OCI-LY3 (cell line): ENCODE measurements around the gene CD200R1.

Experiments used
- EZH2phosphoT487 ChIP-seq: fragments of 200-600 bp; shearing (Covaris generic); IDR thresholded peaks from 2 replicates; pipeline ENCODE4 v1.6.1; 2018; ENCODE audit warnings: antibody characterized with exemption, mixed run types, low read depth
- TF ChIP-seq, protein P1 (sequence below): fragments of 200-600, 300-600 bp; sonication (generic); IDR thresholded peaks from 2 replicates; pipeline ENCODE4 v1.5.1; 2014; ENCODE audit warnings: antibody characterized with exemption, low read length, low read depth

DNA sequence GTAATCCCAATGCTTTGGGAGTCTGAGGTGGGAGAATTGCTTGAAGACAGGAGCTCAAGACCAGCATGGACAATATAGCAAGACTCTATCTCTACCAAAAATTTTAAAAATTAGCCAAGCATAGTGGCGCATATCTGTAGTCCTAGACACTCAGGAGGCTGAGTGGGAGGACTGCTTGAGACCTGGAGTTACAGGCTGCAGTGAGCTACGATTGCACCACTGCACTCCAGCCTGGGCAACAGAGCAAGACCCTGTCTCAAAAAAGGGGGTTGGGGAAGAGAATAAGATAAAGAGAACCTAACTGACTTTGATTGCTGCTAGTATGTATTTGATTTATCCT is 755 bp downstream of the CD200R1 start:
- TF ChIP-seq, protein P1, sequence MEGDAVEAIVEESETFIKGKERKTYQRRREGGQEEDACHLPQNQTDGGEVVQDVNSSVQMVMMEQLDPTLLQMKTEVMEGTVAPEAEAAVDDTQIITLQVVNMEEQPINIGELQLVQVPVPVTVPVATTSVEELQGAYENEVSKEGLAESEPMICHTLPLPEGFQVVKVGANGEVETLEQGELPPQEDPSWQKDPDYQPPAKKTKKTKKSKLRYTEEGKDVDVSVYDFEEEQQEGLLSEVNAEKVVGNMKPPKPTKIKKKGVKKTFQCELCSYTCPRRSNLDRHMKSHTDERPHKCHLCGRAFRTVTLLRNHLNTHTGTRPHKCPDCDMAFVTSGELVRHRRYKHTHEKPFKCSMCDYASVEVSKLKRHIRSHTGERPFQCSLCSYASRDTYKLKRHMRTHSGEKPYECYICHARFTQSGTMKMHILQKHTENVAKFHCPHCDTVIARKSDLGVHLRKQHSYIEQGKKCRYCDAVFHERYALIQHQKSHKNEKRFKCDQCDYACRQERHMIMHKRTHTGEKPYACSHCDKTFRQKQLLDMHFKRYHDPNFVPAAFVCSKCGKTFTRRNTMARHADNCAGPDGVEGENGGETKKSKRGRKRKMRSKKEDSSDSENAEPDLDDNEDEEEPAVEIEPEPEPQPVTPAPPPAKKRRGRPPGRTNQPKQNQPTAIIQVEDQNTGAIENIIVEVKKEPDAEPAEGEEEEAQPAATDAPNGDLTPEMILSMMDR: no peak
- TF ChIP-seq EZH2phosphoT487: no peak
